Testis (tissue), 3 donors: ENCODE measurements around the gene SSR2. TPM values are rescaled to one million over a fixed set of nuclear protein-coding genes. Genes with fewer than 3 reads are reported as not detected.

Experiments
- DNase-seq: peaks from one replicate; pipeline ENCODE4 v3.0.0-alpha.2; 2019
- H3K27ac ChIP-seq, 2 donors: fragments of 200-600 bp; sonication (generic); one replicate each; pipeline ENCODE4 v1.5.1; 2019
- H3K27me3 ChIP-seq: fragments of 200-600 bp; sonication (generic); one replicate; pipeline ENCODE4 v1.5.1; 2019
- H3K36me3 ChIP-seq: fragments of 200-600 bp; sonication (generic); one replicate; pipeline ENCODE4 v1.5.1; 2017; ENCODE audit warnings: low read depth; ENCODE audit errors: missing control alignments
- H3K4me1 ChIP-seq: fragments of 200-600 bp; sonication (generic); one replicate; pipeline ENCODE4 v1.5.1; 2019
- H3K4me3 ChIP-seq, 2 donors: fragments of 200-600 bp; sonication (generic); one replicate each; pipeline ENCODE4 v1.5.1; 2017 to 2019
- H3K9me3 ChIP-seq: fragments of 200-600 bp; sonication (generic); one replicate; pipeline ENCODE4 v1.5.1; 2017
- POLR2A ChIP-seq: fragments of 450-650 bp; IDR thresholded peaks from one replicate; pipeline ENCODE4 v1.6.1; 2017; ENCODE audit warnings: antibody characterized with exemption, mild to moderate bottlenecking, moderate library complexity
- WGBS, 2 donors: methylation state at CpG; one replicate each; pipeline ENCODE4 v1.1.5; 2018; 5-methylcytosine and 5-hydroxymethylcytosine counted together
- intact Hi-C: fragments of 100-400 bp; cut with DNase I; formaldehyde crosslinking; loops from one replicate; pipeline ENCODE4 v1.15.1; 2023; ENCODE audit warnings: low total_unique reads
- polyA plus RNA-seq: library from polyadenylated mRNA; stranded (reverse); fragments of 350-450 nt; fragmentation: Illumina TruSeq; extraction: RNeasy Lipid Tissue Mini Kit (QIAGEN cat#74804); gene quantifications from one replicate; pipeline ENCODE4 v1.2.3, GENCODE V29; 2014; ENCODE audit warnings: low read depth, low replicate concordance; ENCODE audit not compliant: insufficient read depth
- total RNA-seq, 2 donors: library from RNA; depleted of rRNA; stranded (reverse); fragments of >200 nt; gene quantifications; one replicate each; pipeline ENCODE4 v1.2.3, GENCODE V29; 2016
- TF ChIP-seq, protein P1 (sequence below), 3 experiments: fragments of 450-650 bp in 2 of 3; fragments of 200-600 bp in 1 of 3; sonication (generic) in 1 of 3; IDR thresholded peaks; one replicate each; pipeline ENCODE4 v1.5.1; 2016 to 2019; ENCODE audit warnings: antibody characterized with exemption in 3 of 3, mild to moderate bottlenecking in 2 of 3, moderate library complexity in 1 of 3

Gene SSR2
- total and polyA plus RNA-seq, 3 donors from 2014 or later, result 170 to 289 (median 216) TPM

DNA sequence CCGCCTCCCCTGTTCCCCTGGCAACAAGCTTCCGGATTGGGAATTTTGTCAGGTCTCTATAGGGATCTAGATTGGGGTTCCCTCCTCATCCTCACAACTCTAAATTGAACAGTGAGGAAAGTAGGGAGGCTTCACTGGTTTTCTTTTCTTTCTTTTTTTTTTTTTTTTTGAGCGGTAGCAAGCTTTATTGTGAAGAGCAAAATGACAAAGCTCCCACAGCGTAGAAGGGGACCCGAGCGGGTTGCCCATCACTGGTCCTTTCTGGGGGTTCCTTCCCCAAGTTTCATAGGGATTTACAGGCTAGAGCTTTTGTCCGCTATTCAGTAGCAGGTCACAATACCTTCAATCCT, 52.7 kb downstream of the SSR2 start:
- intact Hi-C loops, result no loop called here
- DNase-seq, result no peak
- Histone ChIP-seq H3K9me3 (no peaks in the 10 kb centered on the region), H3K36me3 (no peaks in the 10 kb centered on the region), H3K4me3 (no peak overlapping the region), H3K27ac (peak overlapping the region in 1 of 2 donors; percentile 59), H3K27me3 (no peaks in the 10 kb centered on the region), H3K4me1 (peaks cover 7% of the 10 kb centered on the region)
- TF ChIP-seq, protein P1, sequence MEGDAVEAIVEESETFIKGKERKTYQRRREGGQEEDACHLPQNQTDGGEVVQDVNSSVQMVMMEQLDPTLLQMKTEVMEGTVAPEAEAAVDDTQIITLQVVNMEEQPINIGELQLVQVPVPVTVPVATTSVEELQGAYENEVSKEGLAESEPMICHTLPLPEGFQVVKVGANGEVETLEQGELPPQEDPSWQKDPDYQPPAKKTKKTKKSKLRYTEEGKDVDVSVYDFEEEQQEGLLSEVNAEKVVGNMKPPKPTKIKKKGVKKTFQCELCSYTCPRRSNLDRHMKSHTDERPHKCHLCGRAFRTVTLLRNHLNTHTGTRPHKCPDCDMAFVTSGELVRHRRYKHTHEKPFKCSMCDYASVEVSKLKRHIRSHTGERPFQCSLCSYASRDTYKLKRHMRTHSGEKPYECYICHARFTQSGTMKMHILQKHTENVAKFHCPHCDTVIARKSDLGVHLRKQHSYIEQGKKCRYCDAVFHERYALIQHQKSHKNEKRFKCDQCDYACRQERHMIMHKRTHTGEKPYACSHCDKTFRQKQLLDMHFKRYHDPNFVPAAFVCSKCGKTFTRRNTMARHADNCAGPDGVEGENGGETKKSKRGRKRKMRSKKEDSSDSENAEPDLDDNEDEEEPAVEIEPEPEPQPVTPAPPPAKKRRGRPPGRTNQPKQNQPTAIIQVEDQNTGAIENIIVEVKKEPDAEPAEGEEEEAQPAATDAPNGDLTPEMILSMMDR (IDR thresholded peaks at IDR 0.05), result no peak
- TF ChIP-seq POLR2A, result no peak
- 74 to 87% methylated on average over 7 of the region's 7 CpGs for WGBS, 2 donors

DNA sequence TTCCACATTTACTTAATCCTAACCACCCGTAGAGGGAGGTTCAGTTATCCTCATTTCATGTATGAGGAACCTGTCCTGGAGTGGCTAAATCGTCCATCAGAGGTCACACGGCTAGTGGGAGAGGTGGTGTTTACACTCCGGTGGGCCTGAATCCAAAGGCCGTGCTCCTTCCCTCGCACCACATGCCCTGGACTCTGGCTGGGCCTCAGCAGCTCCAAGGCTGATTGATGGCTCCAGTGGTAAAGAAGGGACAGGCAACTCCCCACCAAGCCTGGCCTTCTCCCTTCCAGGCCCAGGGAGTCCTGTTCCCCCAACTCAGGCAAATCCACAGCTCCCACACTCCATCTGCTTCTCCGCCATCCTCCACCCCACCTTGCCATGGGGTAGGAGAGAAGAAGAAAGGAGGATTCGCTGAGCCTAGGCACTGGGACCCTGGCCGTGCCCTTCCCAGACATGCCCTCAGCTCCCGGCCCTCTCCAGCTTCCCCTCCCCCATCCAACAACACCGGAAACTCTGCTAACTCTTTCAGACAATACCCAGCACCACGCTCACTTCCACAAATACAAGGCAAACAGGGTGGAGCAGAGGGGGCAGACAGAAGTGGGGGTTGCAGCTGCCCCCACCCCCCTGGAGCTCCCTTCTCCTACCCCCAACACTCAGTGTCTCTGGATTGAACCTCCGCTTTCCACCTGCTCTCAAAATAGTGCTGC, 53.3 kb downstream of the SSR2 start:
- H3K9me3 ChIP-seq, result no peaks in the 10 kb centered on the region
- no peaks in the 10 kb centered on the region for H3K27me3 ChIP-seq
- H3K4me1 ChIP-seq, result peaks cover 10% of the 10 kb centered on the region
- no peaks in the 10 kb centered on the region for H3K36me3 ChIP-seq
- TF ChIP-seq POLR2A, result no peak
- TF ChIP-seq, protein P1 (IDR thresholded peaks at IDR 0.05), result no peak
- intact Hi-C loops, result no loop called here
- H3K27ac ChIP-seq, result peak overlapping the region in 1 of 2 donors; percentile 59
- no peak for DNase-seq
- H3K4me3 ChIP-seq, result no peak overlapping the region
- WGBS, 2 donors, result 62 to 63% methylated on average over 13 of the region's 13 CpGs

DNA sequence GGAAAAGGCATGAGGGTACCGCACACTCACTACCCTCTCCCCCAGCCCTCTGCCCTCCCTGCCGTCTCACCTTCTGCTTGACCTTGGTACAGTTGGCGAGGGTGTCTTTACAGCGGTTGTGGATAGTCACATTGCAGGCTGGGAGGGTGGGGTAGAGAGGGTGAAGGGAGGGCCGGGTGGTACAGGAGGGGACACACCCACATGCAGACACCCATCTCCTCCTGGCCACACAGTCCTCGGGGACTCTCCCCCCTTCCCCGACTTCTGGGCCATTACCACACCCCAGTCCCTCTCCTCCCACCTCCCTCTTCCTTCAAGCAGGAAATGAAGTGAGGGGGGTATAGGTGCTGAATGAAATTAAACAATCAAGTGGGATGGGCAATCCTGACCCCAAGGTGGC, 54.0 kb downstream of the SSR2 start:
- Histone ChIP-seq H3K4me3 (no peak overlapping the region), H3K9me3 (no peaks in the 10 kb centered on the region), H3K27ac (peak overlapping the region in 1 of 2 donors; percentile 59), H3K4me1 (peaks cover 10% of the 10 kb centered on the region), H3K27me3 (no peaks in the 10 kb centered on the region), H3K36me3 (no peaks in the 10 kb centered on the region)
- intact Hi-C loops, result no loop called here
- 64 to 73% methylated on average over 7 of the region's 7 CpGs for WGBS, 2 donors
- TF ChIP-seq, protein P1 (IDR thresholded peaks at IDR 0.05), result no peak
- TF ChIP-seq POLR2A, result no peak
- DNase-seq, result no peak

DNA sequence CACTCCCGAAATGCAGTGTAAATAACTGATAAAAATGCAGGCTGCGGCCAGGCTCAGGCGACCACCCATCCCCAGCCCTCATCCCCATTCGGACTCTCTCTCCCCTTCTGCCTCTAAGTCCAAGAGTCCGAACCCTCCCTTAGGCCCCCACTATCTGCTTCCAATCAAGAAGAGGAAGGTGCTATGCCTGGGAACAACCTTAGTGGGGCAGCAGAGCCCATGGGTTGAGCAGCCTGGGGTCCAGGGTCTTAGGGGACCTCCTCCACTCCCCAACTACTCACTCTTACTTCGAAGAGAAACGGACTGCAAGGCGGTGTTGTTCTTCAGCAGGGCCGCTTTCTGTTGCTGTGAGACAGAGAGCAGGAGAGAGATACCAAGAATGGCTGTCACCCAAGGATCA, 54.6 kb downstream of the SSR2 start:
- Histone ChIP-seq H3K9me3 (no peaks in the 10 kb centered on the region), H3K27me3 (no peaks in the 10 kb centered on the region), H3K36me3 (no peaks in the 10 kb centered on the region), H3K4me1 (peaks cover 10% of the 10 kb centered on the region), H3K4me3 (no peak overlapping the region), H3K27ac (no peak overlapping the region)
- 87 to 88% methylated on average over 4 to 9 of the region's 9 CpGs for WGBS, 2 donors
- DNase-seq, result no peak
- intact Hi-C loops, result no loop called here
- TF ChIP-seq, protein P1 (IDR thresholded peaks at IDR 0.05), result no peak
- TF ChIP-seq POLR2A, result no peak

DNA sequence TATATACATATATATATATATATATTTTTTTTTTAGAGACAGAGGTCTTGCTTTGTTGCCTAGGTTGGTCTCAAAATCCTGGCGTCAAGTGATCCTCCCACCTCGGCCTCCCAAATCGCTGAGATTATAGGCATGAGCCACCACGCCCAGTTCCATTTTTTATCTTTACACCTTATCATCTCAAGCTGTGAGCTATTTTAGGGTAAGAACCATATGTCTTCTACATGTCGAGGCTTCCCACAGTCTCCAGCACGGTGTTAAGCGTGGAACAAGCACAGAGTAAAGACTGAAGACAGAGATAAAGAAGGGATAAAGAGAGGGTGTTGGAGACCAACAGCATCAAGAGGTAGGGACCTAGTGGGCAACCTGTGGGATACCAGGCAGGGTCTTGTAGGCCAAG, 56.6 kb downstream of the SSR2 start:
- Histone ChIP-seq H3K36me3 (no peaks in the 10 kb centered on the region), H3K9me3 (no peaks in the 10 kb centered on the region), H3K4me3 (no peak overlapping the region), H3K27ac (no peak overlapping the region), H3K27me3 (no peaks in the 10 kb centered on the region), H3K4me1 (peaks cover 19% of the 10 kb centered on the region)
- no peak for DNase-seq
- WGBS, 2 donors, result 87 to 88% methylated on average over 7 of the region's 7 CpGs
- intact Hi-C loops, result no loop called here
- TF ChIP-seq, protein P1 (IDR thresholded peaks at IDR 0.05), result no peak
- TF ChIP-seq POLR2A, result no peak
